DND-41 (cell line): ENCODE measurements around the gene MGME1.

ENCODE experiments used
- ATAC-seq: fragments of 200-7000 bp; cut with Tn5 transposase; 3 replicates; pipeline ENCODE4 v1.9.1; 2021; ENCODE audit warnings: low read depth; ENCODE audit not compliant: insufficient read depth
- DNase-seq: peaks from one replicate; pipeline ENCODE4 v3.0.0-alpha.2; 2020
- H2AFZ ChIP-seq: 2 replicates; pipeline ENCODE4 v1.6.0; 2012; ENCODE audit warnings: low read depth, low read length
- H3K27ac ChIP-seq: 2 replicates; pipeline ENCODE4 v1.5.1; 2012; ENCODE audit warnings: low read length, inconsistent platforms
- H3K27me3 ChIP-seq: fragments of 200-600 bp; sonication (generic); 2 replicates; pipeline ENCODE4 v1.6.0; 2012; ENCODE audit warnings: low read length, mild to moderate bottlenecking, inconsistent platforms; ENCODE audit not compliant: insufficient read depth, poor library complexity
- H3K36me3 ChIP-seq: 2 replicates; pipeline ENCODE4 v1.5.1; 2012; ENCODE audit warnings: low read length, inconsistent platforms; ENCODE audit not compliant: insufficient read depth
- H3K4me1 ChIP-seq: 2 replicates; pipeline ENCODE4 v1.5.1; 2012; ENCODE audit warnings: mild to moderate bottlenecking, low read length; ENCODE audit not compliant: insufficient read depth
- H3K4me2 ChIP-seq: 2 replicates; pipeline ENCODE4 v1.6.0; 2012; ENCODE audit warnings: mild to moderate bottlenecking, moderate library complexity, low read length, inconsistent platforms; ENCODE audit not compliant: insufficient read depth
- H3K4me3 ChIP-seq, 2 experiments: fragments of 200-600 bp in 1 of 2; shearing (Covaris generic) in 1 of 2; 2 replicates each; pipeline ENCODE4 v1.5.1; 2012 to 2016; ENCODE audit warnings: inconsistent platforms in 2 of 2, low read length in 2 of 2, mild to moderate bottlenecking in 2 of 2, low read depth in 1 of 2, moderate library complexity in 1 of 2
- H3K79me2 ChIP-seq: 2 replicates; pipeline ENCODE4 v1.6.0; 2012; ENCODE audit warnings: low read length, inconsistent platforms; ENCODE audit not compliant: insufficient read depth
- H3K9ac ChIP-seq: 2 replicates; pipeline ENCODE4 v1.6.0; 2012; ENCODE audit warnings: low read depth, mild to moderate bottlenecking, inconsistent platforms, low read length, moderate library complexity
- H3K9me3 ChIP-seq: 2 replicates; pipeline ENCODE4 v1.5.1; 2012; ENCODE audit warnings: low read length, moderate library complexity, mild to moderate bottlenecking, inconsistent platforms; ENCODE audit not compliant: insufficient read depth, severe bottlenecking
- H4K20me1 ChIP-seq: 2 replicates; pipeline ENCODE4 v1.6.0; 2012; ENCODE audit warnings: low read length; ENCODE audit not compliant: insufficient read depth
- EZH2 ChIP-seq: IDR thresholded peaks from 3 replicates; pipeline ENCODE4 v1.6.1; 2012; ENCODE audit warnings: borderline replicate concordance, low read depth, mild to moderate bottlenecking, moderate library complexity, low read length, inconsistent platforms; ENCODE audit not compliant: severe bottlenecking
- TF ChIP-seq, protein P1 (sequence below): IDR thresholded peaks from 2 replicates; pipeline ENCODE4 v1.5.1; 2012; ENCODE audit warnings: borderline replicate concordance, low read length, moderate library complexity, mild to moderate bottlenecking; ENCODE audit not compliant: poor library complexity, severe bottlenecking; ENCODE audit errors: extremely low read depth

MGME1 gene

DNA sequence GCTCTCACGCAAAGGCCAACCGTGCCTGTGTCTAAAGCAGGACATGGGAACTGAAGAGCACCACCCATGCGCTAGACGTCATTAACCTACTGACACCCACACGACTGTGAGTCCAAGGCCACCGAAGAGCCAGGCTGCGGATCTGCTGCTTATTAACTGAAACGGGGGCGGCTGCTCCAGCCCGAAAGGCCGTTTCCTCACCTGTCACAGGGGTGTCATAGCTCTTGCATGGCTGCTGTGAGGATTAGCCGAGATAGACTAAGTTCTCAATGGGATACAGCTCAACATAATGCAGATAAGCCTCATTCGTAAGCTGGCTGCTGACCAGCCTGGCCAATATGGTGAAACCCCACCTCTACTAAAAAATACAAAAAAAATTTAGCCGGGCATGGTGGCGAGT lies 62.2 kb downstream of the MGME1 start:
- no peak overlapping the region for H3K4me2 ChIP-seq
- no peak for ATAC-seq
- H4K20me1 ChIP-seq, result no peaks in the 10 kb centered on the region
- no peak overlapping the region for H2AFZ ChIP-seq
- TF ChIP-seq EZH2, result no peak
- TF ChIP-seq, protein P1, sequence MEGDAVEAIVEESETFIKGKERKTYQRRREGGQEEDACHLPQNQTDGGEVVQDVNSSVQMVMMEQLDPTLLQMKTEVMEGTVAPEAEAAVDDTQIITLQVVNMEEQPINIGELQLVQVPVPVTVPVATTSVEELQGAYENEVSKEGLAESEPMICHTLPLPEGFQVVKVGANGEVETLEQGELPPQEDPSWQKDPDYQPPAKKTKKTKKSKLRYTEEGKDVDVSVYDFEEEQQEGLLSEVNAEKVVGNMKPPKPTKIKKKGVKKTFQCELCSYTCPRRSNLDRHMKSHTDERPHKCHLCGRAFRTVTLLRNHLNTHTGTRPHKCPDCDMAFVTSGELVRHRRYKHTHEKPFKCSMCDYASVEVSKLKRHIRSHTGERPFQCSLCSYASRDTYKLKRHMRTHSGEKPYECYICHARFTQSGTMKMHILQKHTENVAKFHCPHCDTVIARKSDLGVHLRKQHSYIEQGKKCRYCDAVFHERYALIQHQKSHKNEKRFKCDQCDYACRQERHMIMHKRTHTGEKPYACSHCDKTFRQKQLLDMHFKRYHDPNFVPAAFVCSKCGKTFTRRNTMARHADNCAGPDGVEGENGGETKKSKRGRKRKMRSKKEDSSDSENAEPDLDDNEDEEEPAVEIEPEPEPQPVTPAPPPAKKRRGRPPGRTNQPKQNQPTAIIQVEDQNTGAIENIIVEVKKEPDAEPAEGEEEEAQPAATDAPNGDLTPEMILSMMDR, result no peak
- no peaks in the 10 kb centered on the region for H3K79me2 ChIP-seq
- no peaks in the 10 kb centered on the region for H3K9me3 ChIP-seq
- no peak for DNase-seq
- H3K27me3 ChIP-seq, result peaks cover 16% of the 10 kb centered on the region
- H3K9ac ChIP-seq, result no peak overlapping the region
- H3K4me1 ChIP-seq, result no peaks in the 10 kb centered on the region
- H3K36me3 ChIP-seq, result no peaks in the 10 kb centered on the region
- H3K4me3 ChIP-seq, result no peak overlapping the region
- no peak overlapping the region for H3K27ac ChIP-seq

DNA sequence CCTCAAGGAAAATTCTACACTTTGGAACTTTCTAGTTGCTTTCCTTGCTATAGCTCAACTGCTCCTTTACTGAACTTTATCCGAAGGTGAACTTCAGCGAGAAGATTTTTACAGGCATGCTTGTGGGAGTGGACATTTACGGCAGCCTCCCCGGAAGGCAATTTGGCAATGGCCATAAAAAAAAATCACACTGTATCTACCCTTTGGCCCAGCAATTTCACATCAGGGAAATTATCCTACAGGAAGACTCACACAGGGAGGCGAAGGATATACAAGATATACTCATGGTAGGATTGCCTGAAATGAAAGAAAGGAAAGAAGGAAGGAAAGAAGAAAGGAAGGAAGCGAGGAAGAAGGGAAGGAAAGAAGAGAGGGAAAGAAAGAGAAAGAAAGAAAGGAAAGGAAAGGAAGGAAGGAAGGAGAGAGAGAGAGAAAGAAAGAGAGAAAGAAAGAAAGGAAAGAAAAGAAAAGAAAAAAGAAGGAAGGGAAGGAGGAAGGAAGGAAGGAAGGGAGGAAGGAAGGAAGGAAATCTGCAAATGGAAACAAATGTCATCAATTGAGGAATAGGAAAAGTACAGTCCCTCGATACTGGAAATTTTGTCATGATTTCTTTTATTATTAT lies 63.2 kb downstream of the MGME1 start:
- H3K4me2 ChIP-seq, result no peak overlapping the region
- peaks cover 19% of the 10 kb centered on the region for H3K27me3 ChIP-seq
- no peaks in the 10 kb centered on the region for H3K79me2 ChIP-seq
- no peaks in the 10 kb centered on the region for H3K4me1 ChIP-seq
- DNase-seq, result no peak
- no peak overlapping the region for H3K9ac ChIP-seq
- no peak overlapping the region for H3K27ac ChIP-seq
- TF ChIP-seq EZH2, result no peak
- TF ChIP-seq, protein P1, result no peak
- H3K36me3 ChIP-seq, result no peaks in the 10 kb centered on the region
- ATAC-seq, result no peak
- no peak overlapping the region for H3K4me3 ChIP-seq
- no peak overlapping the region for H2AFZ ChIP-seq
- no peaks in the 10 kb centered on the region for H4K20me1 ChIP-seq
- H3K9me3 ChIP-seq, result no peaks in the 10 kb centered on the region

DNA sequence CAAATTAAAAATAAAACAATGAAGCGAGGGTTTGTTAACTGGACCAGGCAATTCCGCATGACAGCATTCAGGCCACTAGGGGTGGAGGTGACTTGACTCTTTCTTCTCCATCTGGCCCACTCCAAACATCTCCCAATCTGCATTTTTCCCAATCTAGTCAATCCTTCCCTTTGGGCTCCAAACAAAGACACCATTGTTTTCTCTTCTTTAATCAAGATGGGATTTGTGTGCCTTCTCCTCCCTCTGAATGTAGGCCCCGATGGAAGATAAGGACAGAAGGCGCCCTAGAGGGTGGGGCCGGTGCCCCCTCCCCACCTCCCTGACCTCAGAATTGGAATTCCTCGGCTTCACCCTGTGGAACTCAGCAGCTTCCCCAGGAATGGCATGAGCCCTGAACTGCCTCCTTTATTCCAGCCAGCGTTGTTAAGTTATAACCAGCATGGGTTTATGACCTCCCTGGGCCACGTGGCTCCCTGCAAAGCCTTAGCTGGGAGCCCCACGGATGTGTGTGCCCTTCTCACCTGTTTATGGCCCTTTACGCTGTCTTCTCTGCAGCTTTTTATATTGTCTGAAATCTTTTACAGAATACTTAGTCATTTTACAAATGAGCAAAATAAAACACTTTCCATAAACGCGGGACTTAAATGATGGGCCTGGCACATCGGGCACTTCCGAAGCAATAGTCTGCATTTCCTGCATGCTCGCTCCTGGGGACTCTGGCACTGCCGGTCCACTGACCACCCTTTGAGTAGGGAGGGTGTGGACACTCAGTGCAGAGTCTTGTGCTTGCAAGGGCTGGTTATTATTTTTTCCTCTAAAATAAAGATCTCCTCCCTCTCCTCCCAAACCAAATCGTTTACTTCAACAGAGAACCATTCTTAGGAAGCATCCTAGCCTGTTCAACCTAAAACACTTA lies 64.4 kb downstream of the MGME1 start:
- no peak for ATAC-seq
- no peaks in the 10 kb centered on the region for H3K79me2 ChIP-seq
- no peak overlapping the region for H3K9ac ChIP-seq
- no peaks in the 10 kb centered on the region for H3K9me3 ChIP-seq
- no peak overlapping the region for H2AFZ ChIP-seq
- H3K27ac ChIP-seq, result no peak overlapping the region
- TF ChIP-seq EZH2, result no peak
- TF ChIP-seq, protein P1, result no peak
- H3K4me3 ChIP-seq, result no peak overlapping the region
- H3K36me3 ChIP-seq, result no peaks in the 10 kb centered on the region
- H3K4me1 ChIP-seq, result no peaks in the 10 kb centered on the region
- no peak for DNase-seq
- peaks cover 19% of the 10 kb centered on the region for H3K27me3 ChIP-seq
- no peak overlapping the region for H3K4me2 ChIP-seq
- H4K20me1 ChIP-seq, result no peaks in the 10 kb centered on the region
